PFSK-1 (cell line): ENCODE data around the gene PRR33.

Source experiments
- FOXP2 ChIP-seq: optimal IDR thresholded peaks from 2 replicates; pipeline ENCODE3; 2011; ENCODE audit warnings: borderline replicate concordance, control low read depth, inconsistent platforms; ENCODE audit not compliant: insufficient read depth; ENCODE audit errors: extremely low read length, extremely low read depth
- POLR2AphosphoS5 ChIP-seq: IDR thresholded peaks from 2 replicates; pipeline ENCODE4 v1.6.1; 2012; ENCODE audit warnings: low read depth, mild to moderate bottlenecking, control low read depth, low read length, moderate library complexity
- REST ChIP-seq, 2 experiments: IDR thresholded peaks; 2 replicates each; pipeline versions ENCODE4 v1.6.1 to v1.8.0; 2011 to 2012; ENCODE audit warnings: low read depth in 2 of 2, low read length in 2 of 2, control low read depth in 1 of 2, inconsistent platforms in 1 of 2, mild to moderate bottlenecking in 1 of 2, moderate library complexity in 1 of 2; ENCODE audit not compliant: insufficient read depth in 1 of 2
- SIN3A ChIP-seq: IDR thresholded peaks from 2 replicates; pipeline ENCODE4 v1.6.1; 2012; ENCODE audit warnings: mild to moderate bottlenecking, low read length, moderate library complexity, borderline replicate concordance; ENCODE audit not compliant: insufficient read depth
- TAF1 ChIP-seq: IDR thresholded peaks from 2 replicates; pipeline ENCODE4 v1.6.1; 2012; ENCODE audit warnings: low read length, control low read depth, borderline replicate concordance; ENCODE audit not compliant: insufficient read depth

The PRR33 gene

GRCh38 chr11:1884303-1884700 lies 7.4 kb downstream of the PRR33 start:
- no peak for TF ChIP-seq POLR2AphosphoS5
- no peak for TF ChIP-seq SIN3A
- TF ChIP-seq FOXP2: no peak
- no peak for TF ChIP-seq TAF1
- TF ChIP-seq REST (IDR thresholded peaks at IDR 0.05; ENCODE audit: insufficient read depth in 1 of 2, low read depth in 2 of 2, low read length in 2 of 2): no peak

- TF ChIP-seq REST (IDR thresholded peaks at IDR 0.05; ENCODE audit: insufficient read depth in 1 of 2, low read depth in 2 of 2, low read length in 2 of 2) (no peak), FOXP2 (no peak), POLR2AphosphoS5 (no peak), SIN3A (no peak), TAF1 (no peak)
Measured at GRCh38 chr11:1883346-1884302, 8.1 kb downstream of the PRR33 start.

GRCh38 chr11:1882265-1883238 lies 9.1 kb downstream of the PRR33 start:
- TF ChIP-seq FOXP2 (no peak), TAF1 (peak; percentile 67; the same call in 1 of the 2 replicates), REST (IDR thresholded peaks at IDR 0.05; ENCODE audit: insufficient read depth in 1 of 2, low read depth in 2 of 2, low read length in 2 of 2) (peak in 1 of 2 experiments; percentile 26; a peak in 1 of 4 replicates), POLR2AphosphoS5 (no peak; the same call in none of the 2 replicates), SIN3A (peak; percentile 71; the same call in 1 of the 2 replicates)

- TF ChIP-seq POLR2AphosphoS5 (peak; percentile 63; the same call in 1 of the 2 replicates), SIN3A (no peak), REST (IDR thresholded peaks at IDR 0.05; ENCODE audit: insufficient read depth in 1 of 2, low read depth in 2 of 2, low read length in 2 of 2) (0 out of 4 replicates have a peak, but pooled peaks of 1 of the 2 experiments have one; percentile 22), TAF1 (peak; percentile 33; the same call in 1 of the 2 replicates), FOXP2 (no peak)
Measured at GRCh38 chr11:1881442-1882264, 10.0 kb downstream of the PRR33 start.
